Measurements from ENCODE around the gene PNISR.

GRCh38 chr6:99424022-99424421 lies 1.1 kb downstream of the PNISR start:
- TF ChIP-seq CTCF (IDR thresholded peaks at IDR 0.05) (no peak), USF2 (IDR thresholded peaks at IDR 0.05; ENCODE audit: borderline replicate concordance, low read depth, low read length) (no peak), SIN3A (IDR thresholded peaks at IDR 0.05; ENCODE audit: borderline replicate concordance, low read depth, low read length) (no peak), EZH2phosphoT487 (IDR thresholded peaks at IDR 0.05; ENCODE audit: borderline replicate concordance, low read depth) (no peak), EP300 (IDR thresholded peaks at IDR 0.05; ENCODE audit: borderline replicate concordance in 1 of 2, low read depth in 1 of 2, low read length in 1 of 2) (no peak), RAD21 (IDR thresholded peaks at IDR 0.05; ENCODE audit: low read length) (no peak)
